Measurements from ENCODE around the gene SVOP.
"Not testable (repeated sequence)": the region's sequence is repeated elsewhere in the genome, so short reads cannot be mapped to it uniquely, and the experiment has no call there.

The SVOP gene

GRCh38 chr12:108995370-108995992, 25.4 kb downstream of the SVOP start:
- Histone ChIP-seq H3K27me3 (ENCODE audit: control insufficient read depth, insufficient read depth, low read length) (no peaks in the 10 kb centered on the region), H3K27ac (ENCODE audit: low read depth, low read length) (no peak overlapping the region), H3K9me3 (ENCODE audit: control insufficient read depth, insufficient read depth, low read depth, low read length) (peaks cover 8% of the 10 kb centered on the region), H3K9ac (ENCODE audit: low read length) (no peak overlapping the region), H3K4me1 (ENCODE audit: control insufficient read depth, insufficient read depth, low read length) (0 out of 2 replicates have a peak, but pooled peaks cover 3% of the 10 kb centered on the region), H3K36me3 (ENCODE audit: control insufficient read depth, insufficient read depth, low read length) (no peaks in the 10 kb centered on the region), H3K4me3 (ENCODE audit: low read depth, low read length) (no peak overlapping the region)

- not testable (repeated sequence) for H3K9me3 ChIP-seq (ENCODE audit: control insufficient read depth, insufficient read depth, low read depth, low read length); H3K4me3 ChIP-seq (ENCODE audit: low read depth, low read length); H3K9ac ChIP-seq (ENCODE audit: low read length); H3K27me3 ChIP-seq (ENCODE audit: control insufficient read depth, insufficient read depth, low read length); H3K27ac ChIP-seq (ENCODE audit: low read depth, low read length); H3K36me3 ChIP-seq (ENCODE audit: control insufficient read depth, insufficient read depth, low read length); H3K4me1 ChIP-seq (ENCODE audit: control insufficient read depth, insufficient read depth, low read length)
Observed at GRCh38 chr12:108990103-108990502, 30.8 kb downstream of the SVOP start.

GRCh38 chr12:108989376-108989775, 31.5 kb downstream of the SVOP start:
- no peak overlapping the region for H3K9ac ChIP-seq (ENCODE audit: low read length)
- H3K27me3 ChIP-seq (ENCODE audit: control insufficient read depth, insufficient read depth, low read length), result no peaks in the 10 kb centered on the region
- H3K4me3 ChIP-seq (ENCODE audit: low read depth, low read length), result no peak overlapping the region
- H3K4me1 ChIP-seq (ENCODE audit: control insufficient read depth, insufficient read depth, low read length), result no peaks in the 10 kb centered on the region
- H3K9me3 ChIP-seq (ENCODE audit: control insufficient read depth, insufficient read depth, low read depth, low read length), result no peaks in the 10 kb centered on the region
- H3K36me3 ChIP-seq (ENCODE audit: control insufficient read depth, insufficient read depth, low read length), result no peaks in the 10 kb centered on the region
- H3K27ac ChIP-seq (ENCODE audit: low read depth, low read length), result no peak overlapping the region

GRCh38 chr12:108985750-108986149, 35.1 kb downstream of the SVOP start:
- Histone ChIP-seq H3K4me3 (ENCODE audit: low read depth, low read length) (no peak overlapping the region), H3K27me3 (ENCODE audit: control insufficient read depth, insufficient read depth, low read length) (no peaks in the 10 kb centered on the region), H3K36me3 (ENCODE audit: control insufficient read depth, insufficient read depth, low read length) (no peaks in the 10 kb centered on the region), H3K9me3 (ENCODE audit: control insufficient read depth, insufficient read depth, low read depth, low read length) (peaks cover 15% of the 10 kb centered on the region), H3K27ac (ENCODE audit: low read depth, low read length) (no peak overlapping the region), H3K4me1 (ENCODE audit: control insufficient read depth, insufficient read depth, low read length) (peaks cover 5% of the 10 kb centered on the region; the same call in 1 of the 2 replicates), H3K9ac (ENCODE audit: low read length) (no peak overlapping the region)

- Histone ChIP-seq H3K9ac (ENCODE audit: low read length) (no peak overlapping the region), H3K27ac (ENCODE audit: low read depth, low read length) (no peak overlapping the region), H3K4me1 (ENCODE audit: control insufficient read depth, insufficient read depth, low read length) (peaks cover 5% of the 10 kb centered on the region; the same call in 1 of the 2 replicates), H3K4me3 (ENCODE audit: low read depth, low read length) (no peak overlapping the region), H3K27me3 (ENCODE audit: control insufficient read depth, insufficient read depth, low read length) (no peaks in the 10 kb centered on the region), H3K9me3 (ENCODE audit: control insufficient read depth, insufficient read depth, low read depth, low read length) (peaks cover 15% of the 10 kb centered on the region), H3K36me3 (ENCODE audit: control insufficient read depth, insufficient read depth, low read length) (no peaks in the 10 kb centered on the region)
Observed at GRCh38 chr12:108983227-108983626, 37.6 kb downstream of the SVOP start.

- H3K9me3 ChIP-seq (ENCODE audit: control insufficient read depth, insufficient read depth, low read depth, low read length), result peaks cover 15% of the 10 kb centered on the region
- no peaks in the 10 kb centered on the region for H3K36me3 ChIP-seq (ENCODE audit: control insufficient read depth, insufficient read depth, low read length)
Observed at GRCh38 chr12:108982621-108983219, 38.1 kb downstream of the SVOP start.

GRCh38 chr12:108981835-108982234, 39.0 kb downstream of the SVOP start:
- Histone ChIP-seq H3K4me3 (ENCODE audit: low read depth, low read length) (no peak overlapping the region), H3K4me1 (ENCODE audit: control insufficient read depth, insufficient read depth, low read length) (peaks cover 5% of the 10 kb centered on the region; the same call in 1 of the 2 replicates), H3K9me3 (ENCODE audit: control insufficient read depth, insufficient read depth, low read depth, low read length) (peaks cover 15% of the 10 kb centered on the region), H3K9ac (ENCODE audit: low read length) (no peak overlapping the region), H3K36me3 (ENCODE audit: control insufficient read depth, insufficient read depth, low read length) (no peaks in the 10 kb centered on the region), H3K27ac (ENCODE audit: low read depth, low read length) (no peak overlapping the region), H3K27me3 (ENCODE audit: control insufficient read depth, insufficient read depth, low read length) (no peaks in the 10 kb centered on the region)

More at GRCh38 chr12:108982621-108983219, 38.1 kb downstream of the SVOP start:
- no peaks in the 10 kb centered on the region for H3K27me3 ChIP-seq (ENCODE audit: control insufficient read depth, insufficient read depth, low read length)
- H3K4me1 ChIP-seq (ENCODE audit: control insufficient read depth, insufficient read depth, low read length), result peaks cover 5% of the 10 kb centered on the region; the same call in 1 of the 2 replicates
- H3K4me3 ChIP-seq (ENCODE audit: low read depth, low read length), result no peak overlapping the region
- no peak overlapping the region for H3K9ac ChIP-seq (ENCODE audit: low read length)
- H3K27ac ChIP-seq (ENCODE audit: low read depth, low read length), result no peak overlapping the region

GRCh38 chr12:108980831-108981618, 39.8 kb downstream of the SVOP start:
- no peak overlapping the region for H3K9ac ChIP-seq (ENCODE audit: low read length)
- H3K27me3 ChIP-seq (ENCODE audit: control insufficient read depth, insufficient read depth, low read length), result no peaks in the 10 kb centered on the region
- H3K4me1 ChIP-seq (ENCODE audit: control insufficient read depth, insufficient read depth, low read length), result peaks cover 5% of the 10 kb centered on the region; the same call in 1 of the 2 replicates
- H3K36me3 ChIP-seq (ENCODE audit: control insufficient read depth, insufficient read depth, low read length), result no peaks in the 10 kb centered on the region
- H3K4me3 ChIP-seq (ENCODE audit: low read depth, low read length), result no peak overlapping the region
- H3K9me3 ChIP-seq (ENCODE audit: control insufficient read depth, insufficient read depth, low read depth, low read length), result peaks cover 15% of the 10 kb centered on the region
- H3K27ac ChIP-seq (ENCODE audit: low read depth, low read length), result no peak overlapping the region

- Histone ChIP-seq H3K9me3 (ENCODE audit: control insufficient read depth, insufficient read depth, low read depth, low read length) (peaks cover 7% of the 10 kb centered on the region), H3K4me3 (ENCODE audit: low read depth, low read length) (no peak overlapping the region), H3K27me3 (ENCODE audit: control insufficient read depth, insufficient read depth, low read length) (no peaks in the 10 kb centered on the region), H3K36me3 (ENCODE audit: control insufficient read depth, insufficient read depth, low read length) (no peaks in the 10 kb centered on the region), H3K4me1 (ENCODE audit: control insufficient read depth, insufficient read depth, low read length) (peaks cover 5% of the 10 kb centered on the region; the same call in 1 of the 2 replicates), H3K9ac (ENCODE audit: low read length) (no peak overlapping the region), H3K27ac (ENCODE audit: low read depth, low read length) (no peak overlapping the region)
Observed at GRCh38 chr12:108977360-108977759, 43.5 kb downstream of the SVOP start.

- no peaks in the 10 kb centered on the region for H3K36me3 ChIP-seq (ENCODE audit: control insufficient read depth, insufficient read depth, low read length)
- no peaks in the 10 kb centered on the region for H3K4me1 ChIP-seq (ENCODE audit: control insufficient read depth, insufficient read depth, low read length)
- no peaks in the 10 kb centered on the region for H3K27me3 ChIP-seq (ENCODE audit: control insufficient read depth, insufficient read depth, low read length)
- H3K27ac ChIP-seq (ENCODE audit: low read depth, low read length), result no peak overlapping the region
- H3K4me3 ChIP-seq (ENCODE audit: low read depth, low read length), result no peak overlapping the region
- H3K9me3 ChIP-seq (ENCODE audit: control insufficient read depth, insufficient read depth, low read depth, low read length), result no peaks in the 10 kb centered on the region
- H3K9ac ChIP-seq (ENCODE audit: low read length), result no peak overlapping the region
Observed at GRCh38 chr12:108975024-108975593, 45.8 kb downstream of the SVOP start.
